Brain microvascular endothelial cell (primary cell): ENCODE results near the gene PTPN3.

ENCODE experiments used
- DNase-seq: peaks from one replicate; pipeline ENCODE4 v3.0.0-alpha.2; 2020
- H3K27ac ChIP-seq: fragments of 250-450 bp; sonication (Bioruptor Pico); 2 replicates; pipeline ENCODE4 v1.5.1; 2020; ENCODE audit warnings: mild to moderate bottlenecking, moderate library complexity
- H3K27me3 ChIP-seq: fragments of 250-450 bp; sonication (Bioruptor Pico); replicated peaks from 2 replicates; pipeline ENCODE4 v1.5.1; 2020; ENCODE audit warnings: mild to moderate bottlenecking
- H3K36me3 ChIP-seq: fragments of 250-450 bp; sonication (Bioruptor Pico); replicated peaks from 2 replicates; pipeline ENCODE4 v1.5.1; 2020; ENCODE audit warnings: mild to moderate bottlenecking
- H3K4me3 ChIP-seq: 2 replicates; pipeline ENCODE4 v1.5.1; 2011; ENCODE audit warnings: low read depth, mild to moderate bottlenecking, control low read depth, low read length, moderate library complexity
- in situ Hi-C: cut with HindIII; loops from 2 replicates; pipeline ENCODE4 v1.10.0; 2017; ENCODE audit warnings: low sequenced_read_pairs, low pct_ligation_motif_present
- TF ChIP-seq, protein P1 (sequence below): IDR thresholded peaks from 2 replicates; pipeline ENCODE4 v1.5.1; 2011; ENCODE audit warnings: low read depth, mild to moderate bottlenecking, moderate library complexity, low read length, control low read depth, inconsistent platforms; ENCODE audit errors: missing control alignments

The PTPN3 gene

GRCh38 chr9:109478051-109478563 is 20.0 kb downstream of the PTPN3 start:
- Histone ChIP-seq H3K36me3 (no peaks in the 10 kb centered on the region), H3K27ac (no peak overlapping the region), H3K4me3 (no peak overlapping the region), H3K27me3 (no peaks in the 10 kb centered on the region)
- in situ Hi-C loops = no loop called here
- TF ChIP-seq, protein P1, sequence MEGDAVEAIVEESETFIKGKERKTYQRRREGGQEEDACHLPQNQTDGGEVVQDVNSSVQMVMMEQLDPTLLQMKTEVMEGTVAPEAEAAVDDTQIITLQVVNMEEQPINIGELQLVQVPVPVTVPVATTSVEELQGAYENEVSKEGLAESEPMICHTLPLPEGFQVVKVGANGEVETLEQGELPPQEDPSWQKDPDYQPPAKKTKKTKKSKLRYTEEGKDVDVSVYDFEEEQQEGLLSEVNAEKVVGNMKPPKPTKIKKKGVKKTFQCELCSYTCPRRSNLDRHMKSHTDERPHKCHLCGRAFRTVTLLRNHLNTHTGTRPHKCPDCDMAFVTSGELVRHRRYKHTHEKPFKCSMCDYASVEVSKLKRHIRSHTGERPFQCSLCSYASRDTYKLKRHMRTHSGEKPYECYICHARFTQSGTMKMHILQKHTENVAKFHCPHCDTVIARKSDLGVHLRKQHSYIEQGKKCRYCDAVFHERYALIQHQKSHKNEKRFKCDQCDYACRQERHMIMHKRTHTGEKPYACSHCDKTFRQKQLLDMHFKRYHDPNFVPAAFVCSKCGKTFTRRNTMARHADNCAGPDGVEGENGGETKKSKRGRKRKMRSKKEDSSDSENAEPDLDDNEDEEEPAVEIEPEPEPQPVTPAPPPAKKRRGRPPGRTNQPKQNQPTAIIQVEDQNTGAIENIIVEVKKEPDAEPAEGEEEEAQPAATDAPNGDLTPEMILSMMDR = no peak
- no peak for DNase-seq

- TF ChIP-seq, protein P1 = no peak
- Histone ChIP-seq H3K27me3 (no peaks in the 10 kb centered on the region), H3K36me3 (no peaks in the 10 kb centered on the region), H3K4me3 (no peak overlapping the region), H3K27ac (no peak overlapping the region)
- no peak for DNase-seq
- in situ Hi-C loops = no loop called here
These were observed 20.7 kb downstream of the PTPN3 start for GRCh38 chr9:109477258-109478050.

- Histone ChIP-seq H3K36me3 (no peaks in the 10 kb centered on the region), H3K4me3 (no peak overlapping the region), H3K27ac (no peak overlapping the region), H3K27me3 (no peaks in the 10 kb centered on the region)
- TF ChIP-seq, protein P1 = no peak
- no peak for DNase-seq
- in situ Hi-C loops = no loop called here
These were observed 21.4 kb downstream of the PTPN3 start for GRCh38 chr9:109476642-109477257.

- H3K27me3 ChIP-seq = no peaks in the 10 kb centered on the region
- in situ Hi-C loops = no loop called here
- H3K36me3 ChIP-seq = no peaks in the 10 kb centered on the region
- H3K4me3 ChIP-seq = no peak overlapping the region
- TF ChIP-seq, protein P1 = no peak
- H3K27ac ChIP-seq = no peak overlapping the region
- DNase-seq = no peak
These were observed 22.6 kb downstream of the PTPN3 start for GRCh38 chr9:109475526-109475925.

GRCh38 chr9:109474944-109475343 is 23.2 kb downstream of the PTPN3 start:
- Histone ChIP-seq H3K36me3 (no peaks in the 10 kb centered on the region), H3K4me3 (no peak overlapping the region), H3K27ac (no peak overlapping the region), H3K27me3 (no peaks in the 10 kb centered on the region)
- in situ Hi-C loops = no loop called here
- no peak for DNase-seq
- TF ChIP-seq, protein P1 = no peak
